Hepatocyte (in vitro differentiated cells): Measurements from ENCODE around the gene STX5. TPM values are rescaled to one million over a fixed set of nuclear protein-coding genes. Genes with fewer than 3 reads are reported as not detected.
A peak's percentile ranks its signal among the peaks of the same experiment; 100 is the strongest.

ENCODE experiments used
- DNase-seq: peaks from one replicate; pipeline ENCODE4 v3.0.0-alpha.2; 2016; ENCODE audit warnings: low spot score
- H2AFZ ChIP-seq: fragments of 200-600 bp; sonication (generic); 2 replicates; pipeline ENCODE4 v1.6.0; 2016; ENCODE audit warnings: antibody characterized with exemption, mild to moderate bottlenecking
- H3K27ac ChIP-seq: fragments of 200-600 bp; sonication (generic); 2 replicates; pipeline ENCODE4 v1.5.1; 2016; ENCODE audit warnings: mild to moderate bottlenecking
- H3K27me3 ChIP-seq: fragments of 200-600 bp; sonication (generic); 2 replicates; pipeline ENCODE4 v1.6.1; 2016
- H3K36me3 ChIP-seq: fragments of 200-600 bp; sonication (generic); replicated peaks from 2 replicates; pipeline ENCODE4 v1.5.1; 2016; ENCODE audit warnings: low read depth; ENCODE audit not compliant: insufficient read depth
- H3K4me1 ChIP-seq: fragments of 200-600 bp; sonication (generic); 2 replicates; pipeline ENCODE4 v1.5.1; 2016; ENCODE audit warnings: mild to moderate bottlenecking, moderate library complexity; ENCODE audit not compliant: insufficient read depth
- H3K4me2 ChIP-seq: fragments of 200-600 bp; sonication (generic); 2 replicates; pipeline ENCODE4 v1.6.0; 2016
- H3K4me3 ChIP-seq: fragments of 200-600 bp; sonication (generic); 2 replicates; pipeline ENCODE4 v1.5.1; 2016; ENCODE audit warnings: mild to moderate bottlenecking
- H3K79me2 ChIP-seq: fragments of 200-600 bp; sonication (generic); 2 replicates; pipeline ENCODE4 v1.6.0; 2017; ENCODE audit warnings: mild to moderate bottlenecking
- H3K9me2 ChIP-seq: fragments of 200-600 bp; sonication (generic); replicated peaks from 2 replicates; pipeline ENCODE4 v1.6.0; 2017; ENCODE audit warnings: mild to moderate bottlenecking; ENCODE audit not compliant: insufficient read depth
- H3K9me3 ChIP-seq: fragments of 200-600 bp; sonication (generic); 2 replicates; pipeline ENCODE4 v1.5.1; 2016; ENCODE audit warnings: low read depth, mild to moderate bottlenecking
- H4K20me1 ChIP-seq: fragments of 200-600 bp; sonication (generic); 2 replicates; pipeline ENCODE4 v1.6.0; 2016; ENCODE audit warnings: mild to moderate bottlenecking; ENCODE audit not compliant: insufficient read depth, poor library complexity, severe bottlenecking
- EZH2 ChIP-seq: fragments of 200-600 bp; sonication (generic); IDR thresholded peaks from 2 replicates; pipeline ENCODE4 v1.6.1; 2016; ENCODE audit warnings: antibody characterized with exemption, mild to moderate bottlenecking, borderline replicate concordance
- EZH2phosphoT487 ChIP-seq: fragments of 200-600 bp; sonication (generic); IDR thresholded peaks from one replicate; pipeline ENCODE4 v1.6.1; 2018; ENCODE audit warnings: antibody characterized with exemption, mild to moderate bottlenecking, low read depth, moderate library complexity; ENCODE audit not compliant: unreplicated experiment, severe bottlenecking
- WGBS: methylation state at CpG from one replicate; pipeline ENCODE4 v1.1.6; 2016; ENCODE audit warnings: low lambda C conversion rate; ENCODE audit errors: missing lambda C conversion rate; 5-methylcytosine and 5-hydroxymethylcytosine counted together
- polyA plus RNA-seq: library from polyadenylated mRNA; unstranded; fragments of >200 nt; fragmentation: Nextera tagmentation; extraction: Ambion mirVana; gene quantifications from 2 replicates; pipeline ENCODE4 v1.2.1, GENCODE V29; 2016
- total RNA-seq: library from RNA; depleted of rRNA; stranded (reverse); fragments of >200 nt; gene quantifications from 2 replicates; pipeline ENCODE4 v1.2.3, GENCODE V29; 2014
- TF ChIP-seq, protein P1 (sequence below): fragments of 200-600 bp; sonication (generic); IDR thresholded peaks from 2 replicates; pipeline ENCODE4 v1.5.1; 2016; ENCODE audit warnings: antibody characterized with exemption, mild to moderate bottlenecking; ENCODE audit not compliant: poor library complexity

STX5 gene
- total and polyA plus RNA-seq, 2 experiments from 2014 or later = 35.4 to 49.7 TPM

DNA sequence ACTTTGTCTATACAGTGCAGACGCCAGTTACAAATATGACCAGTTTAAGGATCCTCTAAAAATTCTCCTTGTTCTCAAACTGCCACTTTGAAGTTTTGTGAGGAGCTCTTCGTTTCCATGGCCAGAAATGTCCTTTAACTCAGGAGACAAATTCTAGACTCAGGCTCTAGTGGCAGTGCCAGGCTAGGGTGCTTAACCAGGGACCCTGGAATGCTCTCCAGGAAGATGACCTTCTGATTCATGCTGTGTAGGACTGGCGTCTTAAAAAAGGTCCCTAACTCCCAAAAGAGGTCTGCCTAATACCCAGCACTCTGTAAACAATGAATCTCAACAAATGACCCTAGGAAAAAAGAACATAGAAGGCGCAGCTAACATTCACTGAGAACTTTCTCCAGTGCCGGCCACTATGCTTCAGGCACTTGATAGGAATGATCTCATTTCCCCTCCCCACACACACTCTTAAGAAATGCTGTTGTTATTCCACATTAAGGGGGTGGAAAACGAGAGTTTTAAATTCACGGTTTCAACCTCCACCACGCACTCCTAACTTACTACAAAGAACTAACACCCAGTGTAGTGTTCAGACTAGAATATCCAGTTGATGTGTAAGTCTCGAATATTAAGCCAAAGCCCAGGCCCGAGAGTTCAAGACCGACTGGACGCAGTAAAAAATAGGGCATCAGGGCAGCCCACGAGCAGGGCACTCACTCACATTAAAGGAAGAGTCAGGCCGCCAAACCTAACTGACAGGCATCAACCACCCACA lies 27.4 kb downstream of the STX5 start:
- peak overlapping the region; percentile 82 for H3K4me2 ChIP-seq
- H3K9me3 ChIP-seq = no peaks in the 10 kb centered on the region
- peak overlapping the region; percentile 68 for H3K27ac ChIP-seq
- TF ChIP-seq, protein P1, sequence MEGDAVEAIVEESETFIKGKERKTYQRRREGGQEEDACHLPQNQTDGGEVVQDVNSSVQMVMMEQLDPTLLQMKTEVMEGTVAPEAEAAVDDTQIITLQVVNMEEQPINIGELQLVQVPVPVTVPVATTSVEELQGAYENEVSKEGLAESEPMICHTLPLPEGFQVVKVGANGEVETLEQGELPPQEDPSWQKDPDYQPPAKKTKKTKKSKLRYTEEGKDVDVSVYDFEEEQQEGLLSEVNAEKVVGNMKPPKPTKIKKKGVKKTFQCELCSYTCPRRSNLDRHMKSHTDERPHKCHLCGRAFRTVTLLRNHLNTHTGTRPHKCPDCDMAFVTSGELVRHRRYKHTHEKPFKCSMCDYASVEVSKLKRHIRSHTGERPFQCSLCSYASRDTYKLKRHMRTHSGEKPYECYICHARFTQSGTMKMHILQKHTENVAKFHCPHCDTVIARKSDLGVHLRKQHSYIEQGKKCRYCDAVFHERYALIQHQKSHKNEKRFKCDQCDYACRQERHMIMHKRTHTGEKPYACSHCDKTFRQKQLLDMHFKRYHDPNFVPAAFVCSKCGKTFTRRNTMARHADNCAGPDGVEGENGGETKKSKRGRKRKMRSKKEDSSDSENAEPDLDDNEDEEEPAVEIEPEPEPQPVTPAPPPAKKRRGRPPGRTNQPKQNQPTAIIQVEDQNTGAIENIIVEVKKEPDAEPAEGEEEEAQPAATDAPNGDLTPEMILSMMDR = no peak
- TF ChIP-seq EZH2 (no peak), EZH2phosphoT487 (no peak)
- H4K20me1 ChIP-seq = no peaks in the 10 kb centered on the region
- H3K4me3 ChIP-seq = peak overlapping the region; percentile 67
- WGBS = 9% methylated on average over 14 of the region's 14 CpGs
- no peaks in the 10 kb centered on the region for H3K9me2 ChIP-seq
- DNase-seq = peak; percentile 39
- peaks cover 19% of the 10 kb centered on the region for H3K4me1 ChIP-seq
- H3K79me2 ChIP-seq = peaks cover 32% of the 10 kb centered on the region
- no peak overlapping the region for H2AFZ ChIP-seq
- no peaks in the 10 kb centered on the region for H3K36me3 ChIP-seq
- no peaks in the 10 kb centered on the region for H3K27me3 ChIP-seq

- H3K4me1 ChIP-seq = peaks cover 11% of the 10 kb centered on the region
- H3K36me3 ChIP-seq = no peaks in the 10 kb centered on the region
- DNase-seq = no peak
- no peak overlapping the region for H3K4me3 ChIP-seq
- no peak overlapping the region for H3K27ac ChIP-seq
- no peaks in the 10 kb centered on the region for H3K9me2 ChIP-seq
- no peak for TF ChIP-seq EZH2phosphoT487
- TF ChIP-seq, protein P1 = no peak
- TF ChIP-seq EZH2 = no peak
- H4K20me1 ChIP-seq = no peaks in the 10 kb centered on the region
- 94% methylated on average over 4 of the region's 4 CpGs for WGBS
- no peak overlapping the region for H2AFZ ChIP-seq
- peaks cover 32% of the 10 kb centered on the region for H3K79me2 ChIP-seq
- H3K4me2 ChIP-seq = no peak overlapping the region
- no peaks in the 10 kb centered on the region for H3K9me3 ChIP-seq
- no peaks in the 10 kb centered on the region for H3K27me3 ChIP-seq
Observed at GRCh38 chr11:62801071-62801470, 30.8 kb downstream of the STX5 start.

- H3K27ac ChIP-seq = no peak overlapping the region
- no peaks in the 10 kb centered on the region for H3K9me2 ChIP-seq
- H4K20me1 ChIP-seq = no peaks in the 10 kb centered on the region
- DNase-seq = no peak
- H3K36me3 ChIP-seq = no peaks in the 10 kb centered on the region
- H3K27me3 ChIP-seq = no peaks in the 10 kb centered on the region
- no peak overlapping the region for H3K4me3 ChIP-seq
- 95% methylated on average over 10 of the region's 10 CpGs for WGBS
- no peaks in the 10 kb centered on the region for H3K9me3 ChIP-seq
- peaks cover 35% of the 10 kb centered on the region for H3K79me2 ChIP-seq
- H3K4me1 ChIP-seq = peaks cover 9% of the 10 kb centered on the region
- TF ChIP-seq EZH2 = no peak
- TF ChIP-seq EZH2phosphoT487 = no peak
- TF ChIP-seq, protein P1 = no peak
- no peak overlapping the region for H3K4me2 ChIP-seq
- H2AFZ ChIP-seq = no peak overlapping the region
Observed at GRCh38 chr11:62799486-62799885, 32.4 kb downstream of the STX5 start.
